ENCODE measurements around the gene DYNC2LI1. TPM values are rescaled to one million over a fixed set of nuclear protein-coding genes. Genes with fewer than 3 reads are reported as not detected.

DYNC2LI1 gene
- total RNA-seq, 1 experiment from 2014 or later, result 14.8 TPM

GRCh38 chr2:43818761-43819160 is 44.9 kb downstream of the DYNC2LI1 start:
- Histone ChIP-seq H3K4me1 (no peaks in the 10 kb centered on the region), H3K27me3 (no peaks in the 10 kb centered on the region), H3K9me3 (replicated peaks) (no peaks in the 10 kb centered on the region), H3K4me3 (no peak overlapping the region), H3K27ac (no peak overlapping the region), H3K36me3 (no peaks in the 10 kb centered on the region)
- DNase-seq, result no peak

- Histone ChIP-seq H3K36me3 (no peaks in the 10 kb centered on the region), H3K4me3 (no peak overlapping the region), H3K27ac (no peak overlapping the region), H3K9me3 (replicated peaks) (no peaks in the 10 kb centered on the region), H3K27me3 (no peaks in the 10 kb centered on the region), H3K4me1 (no peaks in the 10 kb centered on the region)
- no peak for DNase-seq
These were observed 45.8 kb downstream of the DYNC2LI1 start for GRCh38 chr2:43819491-43820163.

GRCh38 chr2:43822839-43823238 is 49.0 kb downstream of the DYNC2LI1 start:
- H3K4me3 ChIP-seq, result no peak overlapping the region
- no peak for DNase-seq
- no peak overlapping the region for H3K27ac ChIP-seq
- H3K36me3 ChIP-seq, result no peaks in the 10 kb centered on the region
- H3K27me3 ChIP-seq, result no peaks in the 10 kb centered on the region
- no peaks in the 10 kb centered on the region for H3K9me3 ChIP-seq (replicated peaks)
- H3K4me1 ChIP-seq, result no peaks in the 10 kb centered on the region

GRCh38 chr2:43823751-43824150 is 49.9 kb downstream of the DYNC2LI1 start:
- no peak overlapping the region for H3K27ac ChIP-seq
- H3K4me1 ChIP-seq, result no peaks in the 10 kb centered on the region
- DNase-seq, result no peak
- no peak overlapping the region for H3K4me3 ChIP-seq
- H3K27me3 ChIP-seq, result no peaks in the 10 kb centered on the region
- no peaks in the 10 kb centered on the region for H3K9me3 ChIP-seq (replicated peaks)
- H3K36me3 ChIP-seq, result no peaks in the 10 kb centered on the region

GRCh38 chr2:43824512-43824911 is 50.7 kb downstream of the DYNC2LI1 start:
- Histone ChIP-seq H3K36me3 (no peaks in the 10 kb centered on the region), H3K4me3 (no peak overlapping the region), H3K27me3 (no peaks in the 10 kb centered on the region), H3K4me1 (no peaks in the 10 kb centered on the region), H3K27ac (no peak overlapping the region), H3K9me3 (replicated peaks) (no peaks in the 10 kb centered on the region)
- DNase-seq, result no peak

- Histone ChIP-seq H3K4me1 (no peaks in the 10 kb centered on the region), H3K27me3 (0 out of 2 replicates have a peak, but pooled peaks cover 2% of the 10 kb centered on the region), H3K4me3 (no peak overlapping the region), H3K27ac (no peak overlapping the region), H3K9me3 (replicated peaks) (no peaks in the 10 kb centered on the region), H3K36me3 (no peaks in the 10 kb centered on the region)
- no peak for DNase-seq
These were observed 51.2 kb downstream of the DYNC2LI1 start for GRCh38 chr2:43824951-43825493.

- no peak overlapping the region for H3K27ac ChIP-seq
- H3K4me1 ChIP-seq, result no peaks in the 10 kb centered on the region
- no peak overlapping the region for H3K4me3 ChIP-seq
- DNase-seq, result no peak
- H3K36me3 ChIP-seq, result no peaks in the 10 kb centered on the region
- no peaks in the 10 kb centered on the region for H3K9me3 ChIP-seq (replicated peaks)
- H3K27me3 ChIP-seq, result 0 out of 2 replicates have a peak, but pooled peaks cover 7% of the 10 kb centered on the region
These were observed 52.0 kb downstream of the DYNC2LI1 start for GRCh38 chr2:43825841-43826240.

- Histone ChIP-seq H3K27ac (no peak overlapping the region), H3K4me3 (no peak overlapping the region), H3K4me1 (no peaks in the 10 kb centered on the region), H3K27me3 (0 out of 2 replicates have a peak, but pooled peaks cover 7% of the 10 kb centered on the region), H3K9me3 (replicated peaks) (no peaks in the 10 kb centered on the region), H3K36me3 (no peaks in the 10 kb centered on the region)
- no peak for DNase-seq
These were observed 52.7 kb downstream of the DYNC2LI1 start for GRCh38 chr2:43826305-43827250.

- no peaks in the 10 kb centered on the region for H3K36me3 ChIP-seq
- H3K4me1 ChIP-seq, result no peaks in the 10 kb centered on the region
- H3K4me3 ChIP-seq, result no peak overlapping the region
- H3K9me3 ChIP-seq (replicated peaks), result no peaks in the 10 kb centered on the region
- 0 out of 2 replicates have a peak, but pooled peaks cover 7% of the 10 kb centered on the region for H3K27me3 ChIP-seq
- no peak overlapping the region for H3K27ac ChIP-seq
- DNase-seq, result no peak
These were observed 57.9 kb downstream of the DYNC2LI1 start for GRCh38 chr2:43831543-43832294.

- Histone ChIP-seq H3K9me3 (replicated peaks) (no peaks in the 10 kb centered on the region), H3K27me3 (0 out of 2 replicates have a peak, but pooled peaks cover 7% of the 10 kb centered on the region), H3K36me3 (no peaks in the 10 kb centered on the region), H3K4me3 (no peak overlapping the region), H3K27ac (no peak overlapping the region), H3K4me1 (no peaks in the 10 kb centered on the region)
- no peak for DNase-seq
These were observed 58.6 kb downstream of the DYNC2LI1 start for GRCh38 chr2:43832457-43832856.

- Histone ChIP-seq H3K27ac (no peak overlapping the region), H3K27me3 (no peaks in the 10 kb centered on the region), H3K9me3 (replicated peaks) (no peaks in the 10 kb centered on the region), H3K36me3 (no peaks in the 10 kb centered on the region), H3K4me3 (no peak overlapping the region), H3K4me1 (no peaks in the 10 kb centered on the region)
- no peak for DNase-seq
These were observed 63.2 kb downstream of the DYNC2LI1 start for GRCh38 chr2:43837033-43837432.

- no peaks in the 10 kb centered on the region for H3K27me3 ChIP-seq
- H3K4me1 ChIP-seq, result no peaks in the 10 kb centered on the region
- no peaks in the 10 kb centered on the region for H3K9me3 ChIP-seq (replicated peaks)
- no peak overlapping the region for H3K4me3 ChIP-seq
- H3K27ac ChIP-seq, result no peak overlapping the region
- no peaks in the 10 kb centered on the region for H3K36me3 ChIP-seq
- DNase-seq, result no peak
These were observed 64.2 kb downstream of the DYNC2LI1 start for GRCh38 chr2:43837831-43838559.

GRCh38 chr2:43838560-43839267 is 64.9 kb downstream of the DYNC2LI1 start, which contains the start of the genes ABCG5 and ABCG8:
TSS of gene ABCG5 (minus strand) at chr2:43838839. CDS start at chr2:43838679, 160 bp downstream.
TSS of gene ABCG8 (plus strand) at chr2:43838971. CDS start at chr2:43839054, 83 bp downstream.
- Histone ChIP-seq H3K9me3 (replicated peaks) (no peaks in the 10 kb centered on the region), H3K36me3 (no peaks in the 10 kb centered on the region), H3K4me1 (peaks cover 2% of the 10 kb centered on the region), H3K27ac (no peak within 1 kb of the TSS), H3K27me3 (no peaks in the 10 kb centered on the region), H3K4me3 (no peak within 1 kb of the TSS)
- DNase-seq, result no peak
